Right lobe of liver (tissue), 4 donors: Measurements from ENCODE around the gene S100A7.

ENCODE experiments used
- POLR2A ChIP-seq: fragments of 450-650 bp; IDR thresholded peaks from one replicate; pipeline ENCODE4 v1.6.1; 2017; ENCODE audit warnings: antibody characterized with exemption, mild to moderate bottlenecking
- TF ChIP-seq, protein P1 (sequence below), 4 donors: fragments of 200-600 bp in 3 of 4; fragments of 450-650 bp in 1 of 4; IDR thresholded peaks; one replicate each; pipeline versions ENCODE4 v1.5.1 to v1.8.0; 2016 to 2022; ENCODE audit warnings: antibody characterized with exemption in 4 of 4, mild to moderate bottlenecking in 2 of 4
- donor health status: DM: no; HTN: no; CAD: no.
- donor health status: DM: no; HTN: no; CAD: no.
- donor health status: DM: no; HTN: yes; CAD: no.

DNA sequence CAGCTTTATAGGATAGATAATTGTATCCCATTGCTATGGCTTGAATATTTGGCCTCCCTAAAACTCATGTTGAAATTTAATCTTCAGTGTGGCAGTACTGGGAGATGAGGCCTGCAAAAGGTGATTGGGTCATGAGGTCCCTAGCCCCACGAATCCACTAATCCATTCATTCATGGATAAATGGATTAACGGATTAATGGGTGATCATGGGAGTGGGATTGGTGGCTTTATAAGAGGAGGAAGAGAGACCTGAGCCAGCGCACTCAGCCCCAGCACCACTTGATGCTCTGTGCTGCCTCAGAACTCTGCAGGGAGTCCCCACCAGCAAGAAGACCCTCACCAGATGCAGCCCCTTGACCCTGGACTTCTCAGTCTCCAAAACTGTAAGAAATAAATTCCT, 43.3 kb upstream of the S100A7 start:
- TF ChIP-seq, protein P1, sequence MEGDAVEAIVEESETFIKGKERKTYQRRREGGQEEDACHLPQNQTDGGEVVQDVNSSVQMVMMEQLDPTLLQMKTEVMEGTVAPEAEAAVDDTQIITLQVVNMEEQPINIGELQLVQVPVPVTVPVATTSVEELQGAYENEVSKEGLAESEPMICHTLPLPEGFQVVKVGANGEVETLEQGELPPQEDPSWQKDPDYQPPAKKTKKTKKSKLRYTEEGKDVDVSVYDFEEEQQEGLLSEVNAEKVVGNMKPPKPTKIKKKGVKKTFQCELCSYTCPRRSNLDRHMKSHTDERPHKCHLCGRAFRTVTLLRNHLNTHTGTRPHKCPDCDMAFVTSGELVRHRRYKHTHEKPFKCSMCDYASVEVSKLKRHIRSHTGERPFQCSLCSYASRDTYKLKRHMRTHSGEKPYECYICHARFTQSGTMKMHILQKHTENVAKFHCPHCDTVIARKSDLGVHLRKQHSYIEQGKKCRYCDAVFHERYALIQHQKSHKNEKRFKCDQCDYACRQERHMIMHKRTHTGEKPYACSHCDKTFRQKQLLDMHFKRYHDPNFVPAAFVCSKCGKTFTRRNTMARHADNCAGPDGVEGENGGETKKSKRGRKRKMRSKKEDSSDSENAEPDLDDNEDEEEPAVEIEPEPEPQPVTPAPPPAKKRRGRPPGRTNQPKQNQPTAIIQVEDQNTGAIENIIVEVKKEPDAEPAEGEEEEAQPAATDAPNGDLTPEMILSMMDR (IDR thresholded peaks at IDR 0.05): no peak
- no peak for TF ChIP-seq POLR2A
